HAP-1 (cell line): ENCODE measurements around the gene PLEKHG7.

Experiments used
- DNase-seq, 2 experiments: peaks; one replicate each; pipeline ENCODE4 v3.0.0-alpha.2; 2016 to 2020; ENCODE audit warnings: low spot score in 2 of 2
- H3K27me3 ChIP-seq: fragments of 250-450 bp; sonication (Bioruptor Pico); 2 replicates; pipeline ENCODE4 v1.5.1; 2020; ENCODE audit warnings: low read depth, mild to moderate bottlenecking, moderate library complexity
- H3K36me3 ChIP-seq: fragments of 250-450 bp; sonication (Bioruptor Pico); replicated peaks from 2 replicates; pipeline ENCODE4 v1.5.1; 2020; ENCODE audit warnings: mild to moderate bottlenecking
- H3K4me1 ChIP-seq: fragments of 250-450 bp; sonication (Bioruptor Pico); 2 replicates; pipeline ENCODE4 v1.5.1; 2020; ENCODE audit warnings: mild to moderate bottlenecking
- H3K4me3 ChIP-seq: fragments of 250-450 bp; sonication (Bioruptor Pico); 2 replicates; pipeline ENCODE4 v1.5.1; 2020; ENCODE audit warnings: mild to moderate bottlenecking, moderate library complexity
- H3K9me3 ChIP-seq: fragments of 250-450 bp; sonication (Bioruptor Pico); 2 replicates; pipeline ENCODE4 v1.5.1; 2020; ENCODE audit warnings: mild to moderate bottlenecking, moderate library complexity
- in situ Hi-C: fragments of 300-500 bp; cut with MboI; formaldehyde crosslinking; loops from 3 replicates; pipeline ENCODE4 v1.14.3; 2020; ENCODE audit warnings: low sequenced_read_pairs, inconsistent platforms, mixed read lengths

Gene PLEKHG7

DNA sequence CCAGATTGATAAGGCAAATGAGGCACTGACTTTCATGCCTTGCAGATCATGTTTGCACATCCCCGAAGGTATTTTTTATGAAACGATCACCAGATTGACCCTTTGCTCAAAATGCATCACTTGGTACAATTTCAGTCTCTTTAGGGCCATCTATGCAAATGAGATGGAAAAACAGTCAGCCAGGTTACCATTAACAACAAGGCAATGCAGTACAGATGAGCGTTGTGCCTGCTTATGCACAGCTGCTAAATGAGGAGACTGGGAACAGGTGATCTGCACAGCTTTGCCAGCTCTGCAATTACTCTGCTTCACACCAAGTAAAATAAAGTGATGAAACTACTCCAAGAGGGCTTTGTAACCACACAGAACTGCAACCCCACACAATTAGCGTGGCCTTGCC is 26.1 kb upstream of the PLEKHG7 start:
- H3K27me3 ChIP-seq = no peaks in the 10 kb centered on the region
- no peaks in the 10 kb centered on the region for H3K9me3 ChIP-seq
- DNase-seq = no peak
- H3K4me1 ChIP-seq = no peaks in the 10 kb centered on the region
- no peaks in the 10 kb centered on the region for H3K36me3 ChIP-seq
- in situ Hi-C loops = no loop called here
- no peak overlapping the region for H3K4me3 ChIP-seq

DNA sequence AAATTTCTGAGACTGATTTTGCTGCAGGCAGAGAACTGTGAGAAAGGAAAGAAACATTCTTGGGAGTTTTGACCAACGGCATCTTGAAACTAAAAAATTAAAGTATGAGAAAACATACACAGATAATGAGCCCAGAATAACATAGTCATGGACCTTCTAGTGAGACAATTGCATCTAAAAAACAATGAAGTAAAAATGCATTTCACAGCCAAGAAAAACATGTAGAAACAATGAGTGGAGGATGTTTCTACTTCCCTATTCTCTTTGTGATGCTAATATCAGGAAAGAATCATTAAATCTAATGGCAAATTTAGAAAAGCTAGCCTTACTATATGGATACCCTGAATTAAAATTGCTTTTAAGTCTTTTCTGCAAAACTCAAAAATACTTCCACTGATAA is 12.2 kb upstream of the PLEKHG7 start:
- in situ Hi-C loops = no loop called here
- Histone ChIP-seq H3K9me3 (no peaks in the 10 kb centered on the region), H3K4me1 (no peaks in the 10 kb centered on the region), H3K27me3 (no peaks in the 10 kb centered on the region; the same call in 1 of the 2 replicates), H3K36me3 (no peaks in the 10 kb centered on the region), H3K4me3 (no peak overlapping the region)
- DNase-seq = no peak

GRCh38 chr12:92695056-92695455 is 7.7 kb upstream of the PLEKHG7 start:
- no peaks in the 10 kb centered on the region for H3K27me3 ChIP-seq
- in situ Hi-C loops = no loop called here
- no peaks in the 10 kb centered on the region for H3K36me3 ChIP-seq
- no peaks in the 10 kb centered on the region for H3K9me3 ChIP-seq
- H3K4me3 ChIP-seq = no peak overlapping the region
- DNase-seq = no peak
- no peaks in the 10 kb centered on the region for H3K4me1 ChIP-seq

- no peak for DNase-seq
- no peaks in the 10 kb centered on the region for H3K27me3 ChIP-seq
- no peaks in the 10 kb centered on the region for H3K4me1 ChIP-seq
- in situ Hi-C loops = no loop called here
- no peaks in the 10 kb centered on the region for H3K36me3 ChIP-seq
- H3K4me3 ChIP-seq = no peak overlapping the region
- H3K9me3 ChIP-seq = no peaks in the 10 kb centered on the region
These were observed 7.2 kb upstream of the PLEKHG7 start for GRCh38 chr12:92695577-92695976.

DNA sequence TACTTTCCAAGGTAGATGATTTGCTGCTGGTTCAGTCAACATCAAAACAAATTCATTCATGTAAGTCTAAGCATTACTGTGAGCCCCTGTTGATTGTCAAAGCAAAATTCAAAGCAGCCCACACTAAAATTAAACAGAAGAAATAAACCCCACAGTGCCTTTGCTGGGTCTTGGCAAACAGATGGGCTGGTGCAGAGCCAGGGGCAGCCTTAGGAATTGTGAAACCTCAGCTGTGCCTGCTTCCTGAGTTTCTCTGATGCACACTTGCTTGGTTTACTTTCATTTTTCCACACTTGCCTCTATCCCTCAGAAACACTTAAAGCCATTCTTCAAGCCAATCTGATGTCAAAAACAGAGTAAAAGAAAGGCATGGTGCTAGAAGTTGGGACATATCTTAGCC is 6.6 kb upstream of the PLEKHG7 start:
- Histone ChIP-seq H3K36me3 (no peaks in the 10 kb centered on the region), H3K27me3 (no peaks in the 10 kb centered on the region), H3K4me1 (no peaks in the 10 kb centered on the region), H3K4me3 (no peak overlapping the region), H3K9me3 (no peaks in the 10 kb centered on the region)
- in situ Hi-C loops = no loop called here
- no peak for DNase-seq

DNA sequence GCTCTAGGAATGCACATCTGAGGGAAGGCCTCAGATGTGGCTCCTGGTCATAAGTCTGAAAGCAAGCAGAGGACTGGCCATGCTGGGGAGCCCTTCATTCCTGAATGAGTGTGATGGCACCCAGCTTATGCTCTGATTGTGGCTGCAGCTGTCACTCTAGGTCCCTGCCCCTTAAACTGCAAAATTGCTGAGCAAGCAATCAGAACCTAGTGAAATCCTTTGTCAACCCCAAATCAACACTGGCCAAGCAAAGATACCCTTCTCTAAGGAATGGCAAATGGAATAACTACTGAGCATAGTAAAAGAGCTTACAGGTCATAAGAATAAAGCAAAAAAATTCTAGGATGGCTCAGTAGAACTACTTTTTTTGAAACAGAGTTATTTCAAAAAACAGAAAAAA is 4.3 kb upstream of the PLEKHG7 start:
- H3K4me3 ChIP-seq = no peak overlapping the region

DNA sequence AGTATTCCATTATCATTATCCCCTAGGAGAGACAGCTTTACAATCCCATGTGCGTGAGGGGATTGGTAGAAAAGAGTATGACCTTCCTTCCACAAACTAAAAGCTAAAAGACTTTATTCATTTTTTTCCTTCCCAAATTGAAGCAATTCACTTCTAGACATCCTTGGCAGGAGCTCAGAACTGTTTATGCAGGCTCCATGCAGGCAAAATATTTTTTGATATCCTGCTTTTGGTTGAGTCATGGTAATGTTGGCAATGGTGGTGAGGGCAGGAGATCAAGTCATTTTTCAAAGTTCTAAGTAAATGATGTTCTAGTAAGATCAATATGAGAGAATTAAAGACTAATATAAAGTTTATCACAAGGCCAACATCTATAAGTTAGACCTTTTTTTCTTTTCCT is 1.3 kb upstream of the PLEKHG7 start:
- H3K9me3 ChIP-seq = no peaks in the 10 kb centered on the region
- in situ Hi-C loops = no loop called here
- H3K27me3 ChIP-seq = no peaks in the 10 kb centered on the region
- H3K4me3 ChIP-seq = no peak overlapping the region
- no peaks in the 10 kb centered on the region for H3K36me3 ChIP-seq
- DNase-seq = no peak
- peaks cover 4% of the 10 kb centered on the region; the same call in 1 of the 2 replicates for H3K4me1 ChIP-seq

More for the DNA sequence above, 4.3 kb upstream of the PLEKHG7 start:
- in situ Hi-C loops = no loop called here
- no peaks in the 10 kb centered on the region for H3K36me3 ChIP-seq
- no peaks in the 10 kb centered on the region for H3K9me3 ChIP-seq
- no peaks in the 10 kb centered on the region; the same call in 1 of the 2 replicates for H3K4me1 ChIP-seq
- no peaks in the 10 kb centered on the region for H3K27me3 ChIP-seq
- DNase-seq = no peak

- H3K4me1 ChIP-seq = peaks cover 4% of the 10 kb centered on the region; the same call in 1 of the 2 replicates
- in situ Hi-C loops = no loop called here
- no peaks in the 10 kb centered on the region for H3K36me3 ChIP-seq
- no peak overlapping the region for H3K4me3 ChIP-seq
- no peaks in the 10 kb centered on the region for H3K27me3 ChIP-seq
- H3K9me3 ChIP-seq = no peaks in the 10 kb centered on the region
- DNase-seq = no peak
These were observed 997 bp downstream of the PLEKHG7 start for GRCh38 chr12:92703786-92704185.

GRCh38 chr12:92706594-92706993 is 3.8 kb downstream of the PLEKHG7 start:
- in situ Hi-C loops = no loop called here
- H3K4me1 ChIP-seq = peaks cover 4% of the 10 kb centered on the region; the same call in 1 of the 2 replicates
- H3K36me3 ChIP-seq = no peaks in the 10 kb centered on the region
- DNase-seq = no peak
- H3K9me3 ChIP-seq = no peaks in the 10 kb centered on the region
- no peaks in the 10 kb centered on the region for H3K27me3 ChIP-seq
- no peak overlapping the region for H3K4me3 ChIP-seq

DNA sequence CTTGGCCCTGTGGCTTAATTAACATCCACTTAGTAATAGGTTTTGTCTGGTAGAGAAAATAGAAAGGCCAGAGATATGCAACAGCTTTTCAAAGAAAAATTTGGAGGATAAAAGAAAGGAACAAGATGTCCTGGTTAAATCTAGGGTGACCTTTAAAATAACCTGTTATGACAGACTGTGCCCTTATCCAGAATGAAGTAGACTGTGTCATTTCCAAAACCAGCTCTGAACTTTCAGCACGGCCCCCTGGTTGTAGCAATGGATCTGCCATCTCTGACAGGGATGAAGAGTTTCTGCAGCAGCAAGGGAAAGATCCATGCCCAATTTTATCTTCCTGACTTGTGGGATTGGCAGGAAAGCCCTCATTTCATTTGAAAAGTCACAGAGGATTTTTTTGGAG is 5.1 kb downstream of the PLEKHG7 start:
- H3K4me3 ChIP-seq = no peak overlapping the region
- no peaks in the 10 kb centered on the region for H3K9me3 ChIP-seq
- H3K27me3 ChIP-seq = no peaks in the 10 kb centered on the region
- H3K4me1 ChIP-seq = peaks cover 4% of the 10 kb centered on the region; the same call in 1 of the 2 replicates
- in situ Hi-C loops = no loop called here
- no peak for DNase-seq
- no peaks in the 10 kb centered on the region for H3K36me3 ChIP-seq

DNA sequence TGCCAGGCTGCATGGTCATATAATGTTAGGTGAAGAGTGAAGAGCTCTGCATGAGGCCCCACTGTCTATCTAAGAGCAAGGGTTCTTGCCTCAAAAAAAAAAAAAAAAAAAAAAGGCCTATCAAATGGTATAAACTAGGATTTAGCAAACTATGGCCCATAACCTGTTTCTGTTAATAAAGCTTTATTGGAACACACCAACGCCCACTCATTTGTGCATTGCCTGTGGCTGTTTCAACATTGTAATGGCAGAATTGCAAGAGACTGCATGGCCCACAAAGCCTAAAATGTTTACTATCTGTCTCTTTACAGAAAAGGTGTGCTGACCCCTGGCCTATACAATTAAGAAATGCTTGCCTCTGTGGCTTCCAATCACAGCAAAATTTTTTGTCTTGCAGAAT is 12.8 kb downstream of the PLEKHG7 start:
- no peak overlapping the region for H3K4me3 ChIP-seq
- no peak for DNase-seq

DNA sequence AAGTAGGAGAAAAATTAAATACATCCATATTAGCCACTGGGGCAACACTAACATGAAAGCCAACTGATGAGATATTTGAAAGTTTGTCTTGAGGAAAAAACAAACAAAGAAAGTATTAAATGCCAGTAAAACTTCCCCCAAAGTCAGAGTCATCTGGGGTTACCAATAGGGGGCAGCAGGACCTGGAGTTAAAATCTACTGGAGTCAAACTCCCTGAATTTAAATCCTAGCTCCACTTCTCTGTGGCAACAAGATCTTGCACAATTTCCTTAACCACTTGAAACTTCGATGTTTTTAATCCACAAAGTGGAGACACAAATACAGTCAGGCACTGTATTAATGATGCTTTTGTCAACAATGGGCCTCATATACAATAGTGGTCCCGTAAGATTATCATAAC is 14.4 kb downstream of the PLEKHG7 start:
- peak in 1 of 2 experiments; percentile 30 for DNase-seq
- in situ Hi-C loops = no loop called here

More for the DNA sequence above, 12.8 kb downstream of the PLEKHG7 start:
- no peaks in the 10 kb centered on the region for H3K9me3 ChIP-seq
- in situ Hi-C loops = no loop called here
- H3K27me3 ChIP-seq = 0 out of 2 replicates have a peak, but pooled peaks cover 3% of the 10 kb centered on the region
- no peaks in the 10 kb centered on the region for H3K36me3 ChIP-seq
- no peaks in the 10 kb centered on the region for H3K4me1 ChIP-seq

DNA sequence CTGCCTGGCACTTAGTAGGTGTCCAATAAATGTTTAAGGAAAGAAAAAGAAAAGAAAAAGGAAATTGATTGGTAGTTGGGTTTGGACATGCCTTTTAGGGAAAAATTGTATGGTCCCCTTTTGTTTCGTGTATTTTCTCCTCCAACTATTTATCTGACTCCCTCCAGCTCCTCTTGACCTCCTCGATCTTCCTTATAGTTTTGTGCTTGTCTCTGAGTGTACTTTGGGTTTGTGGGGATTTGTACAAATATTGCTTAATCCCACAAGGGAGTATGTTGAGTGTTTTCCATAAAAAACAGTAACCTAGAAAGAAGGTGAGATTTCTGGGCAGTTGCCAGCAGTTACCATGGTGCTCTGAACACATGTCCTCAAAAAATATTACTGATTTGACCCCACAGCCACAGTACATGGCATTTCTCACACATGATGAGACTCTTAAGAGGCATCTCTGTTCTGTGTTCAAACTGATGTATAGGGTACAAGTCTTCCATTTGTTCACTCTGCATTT is 15.7 kb downstream of the PLEKHG7 start:
- Histone ChIP-seq H3K9me3 (no peaks in the 10 kb centered on the region), H3K36me3 (no peaks in the 10 kb centered on the region), H3K4me3 (no peak overlapping the region), H3K4me1 (no peaks in the 10 kb centered on the region), H3K27me3 (0 out of 2 replicates have a peak, but pooled peaks cover 3% of the 10 kb centered on the region)
- in situ Hi-C loops = no loop called here
- DNase-seq = no peak

More for the DNA sequence above, 14.4 kb downstream of the PLEKHG7 start:
- Histone ChIP-seq H3K36me3 (no peaks in the 10 kb centered on the region), H3K4me1 (no peaks in the 10 kb centered on the region), H3K4me3 (no peak overlapping the region), H3K27me3 (0 out of 2 replicates have a peak, but pooled peaks cover 3% of the 10 kb centered on the region), H3K9me3 (no peaks in the 10 kb centered on the region)

DNA sequence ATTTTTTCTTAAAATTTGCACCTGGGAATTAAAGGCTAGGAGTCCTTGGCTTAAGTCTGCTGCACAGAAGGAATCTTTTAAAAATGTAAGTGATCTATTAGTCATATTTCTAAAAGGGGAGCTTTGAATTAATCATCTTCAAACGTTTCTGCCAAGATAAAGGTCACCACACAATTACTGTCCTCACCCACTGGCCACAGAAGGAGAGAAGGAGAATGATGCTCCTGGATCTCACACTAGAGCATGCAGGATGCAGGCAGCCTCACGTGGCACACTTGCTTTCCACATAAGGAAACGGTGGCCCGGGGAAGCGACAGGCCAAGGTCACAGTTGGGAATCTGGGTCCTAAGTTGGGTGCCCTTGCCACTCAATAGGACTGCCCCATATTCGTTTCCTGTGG is 16.9 kb downstream of the PLEKHG7 start:
- 0 out of 2 replicates have a peak, but pooled peaks cover 3% of the 10 kb centered on the region for H3K27me3 ChIP-seq
- no peak for DNase-seq
- H3K36me3 ChIP-seq = no peaks in the 10 kb centered on the region
- in situ Hi-C loops = no loop called here
- H3K4me3 ChIP-seq = no peak overlapping the region
- H3K4me1 ChIP-seq = no peaks in the 10 kb centered on the region
- no peaks in the 10 kb centered on the region for H3K9me3 ChIP-seq

- Histone ChIP-seq H3K27me3 (0 out of 2 replicates have a peak, but pooled peaks cover 3% of the 10 kb centered on the region), H3K4me1 (no peaks in the 10 kb centered on the region), H3K9me3 (no peaks in the 10 kb centered on the region), H3K36me3 (no peaks in the 10 kb centered on the region), H3K4me3 (no peak overlapping the region)
- no peak for DNase-seq
- in situ Hi-C loops = no loop called here
These were observed 18.3 kb downstream of the PLEKHG7 start for GRCh38 chr12:92721130-92721529.
